ENCODE results near the gene RGS2.

The RGS2 gene

DNA sequence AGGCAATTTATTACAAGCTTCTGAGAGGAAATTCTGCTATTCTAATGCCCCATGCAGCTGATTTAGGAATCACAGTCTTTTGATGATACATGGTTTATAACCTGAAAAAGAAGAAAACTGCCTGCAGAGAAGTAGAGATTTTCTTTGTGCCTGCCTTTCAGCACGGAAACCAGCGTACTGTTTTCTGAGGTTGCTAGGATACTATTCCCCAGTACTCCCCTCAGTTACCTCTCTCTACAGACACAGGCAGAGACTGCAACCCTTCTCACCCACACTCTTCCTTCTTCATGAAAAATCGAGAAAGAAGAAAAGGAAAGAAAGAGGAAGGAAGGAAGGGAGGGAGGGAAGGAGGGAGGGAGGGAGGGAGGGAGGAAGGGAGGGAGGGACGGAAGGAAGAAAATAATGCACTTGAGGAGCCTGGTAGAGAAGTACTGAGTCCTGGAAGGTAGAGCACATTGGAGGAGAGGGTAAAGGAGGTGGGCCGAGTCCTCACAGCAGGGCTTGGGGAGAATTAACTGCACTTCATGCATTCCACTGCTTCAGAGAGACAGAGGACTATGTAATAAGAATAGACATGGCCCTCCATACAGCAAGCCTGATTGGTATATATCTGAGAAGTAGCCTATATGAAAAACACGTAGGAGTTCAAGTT is 21.9 kb downstream of the RGS2 start:
- DNase-seq = no peak

GRCh38 chr1:192831706-192832355 is 23.0 kb downstream of the RGS2 start:
- DNase-seq = no peak

- DNase-seq = no peak
Observed at GRCh38 chr1:192832492-192832891, 23.7 kb downstream of the RGS2 start.

DNA sequence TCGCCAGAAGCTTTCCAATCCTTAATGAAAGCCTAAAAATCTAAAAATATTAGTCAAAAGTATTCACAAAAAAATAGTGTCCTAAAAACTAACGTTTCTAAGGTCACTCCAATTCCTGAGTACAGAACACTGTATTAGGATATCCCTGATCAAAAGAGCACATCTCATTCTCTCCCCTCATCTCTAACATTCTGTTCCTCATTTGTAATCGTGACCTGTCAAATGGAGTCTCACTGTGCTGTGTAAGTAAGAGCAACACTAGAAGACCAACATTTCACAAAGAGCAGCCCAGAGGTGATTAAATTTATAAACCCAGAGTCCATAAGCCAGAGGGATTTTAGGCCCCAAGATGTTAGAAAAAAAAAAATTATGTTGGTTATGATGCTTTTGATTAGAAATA is 26.3 kb downstream of the RGS2 start:
- DNase-seq = no peak

DNA sequence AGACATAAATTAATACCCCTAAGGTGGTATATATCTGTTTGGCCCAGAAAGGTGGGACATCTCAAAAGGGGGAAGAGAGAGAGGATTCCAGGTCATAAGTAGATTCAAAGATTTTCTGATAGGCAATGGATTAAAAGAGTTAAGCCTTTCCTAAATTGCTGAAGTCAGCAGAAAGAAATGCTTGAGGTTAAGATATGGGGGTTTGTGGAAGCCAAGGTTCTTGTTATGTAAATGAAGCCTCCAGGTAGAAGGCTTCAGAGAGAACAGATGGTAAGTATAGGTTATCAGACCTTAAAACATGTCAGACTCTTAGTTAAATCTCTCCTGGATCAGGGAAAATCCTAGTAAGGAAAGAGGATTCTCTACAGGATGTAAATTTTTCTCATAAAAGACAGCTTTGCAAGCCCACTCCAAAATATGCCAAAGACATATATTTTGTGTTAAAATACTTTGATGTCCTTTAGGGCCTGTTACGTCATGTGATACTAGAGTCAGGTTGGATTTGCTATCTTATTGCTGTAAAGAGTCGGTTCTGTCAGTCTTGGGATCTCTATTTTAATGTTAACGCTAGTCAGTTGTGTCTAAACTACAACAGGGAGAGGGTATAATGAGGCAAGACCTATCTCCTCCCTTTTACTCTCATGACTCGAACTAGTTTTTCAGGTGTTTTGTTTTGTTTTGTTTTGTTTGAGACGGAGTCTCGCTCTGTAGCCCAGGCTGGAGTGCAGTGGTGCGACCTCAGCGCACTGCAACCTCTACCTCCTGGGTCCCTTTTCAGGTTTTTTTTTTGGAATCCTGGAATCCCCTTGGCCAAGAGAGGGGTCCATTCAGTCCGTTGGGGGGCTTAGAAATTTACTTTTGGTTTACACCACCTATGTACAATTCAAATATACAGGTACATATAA is 30.6 kb downstream of the RGS2 start:
- no peak for DNase-seq

DNA sequence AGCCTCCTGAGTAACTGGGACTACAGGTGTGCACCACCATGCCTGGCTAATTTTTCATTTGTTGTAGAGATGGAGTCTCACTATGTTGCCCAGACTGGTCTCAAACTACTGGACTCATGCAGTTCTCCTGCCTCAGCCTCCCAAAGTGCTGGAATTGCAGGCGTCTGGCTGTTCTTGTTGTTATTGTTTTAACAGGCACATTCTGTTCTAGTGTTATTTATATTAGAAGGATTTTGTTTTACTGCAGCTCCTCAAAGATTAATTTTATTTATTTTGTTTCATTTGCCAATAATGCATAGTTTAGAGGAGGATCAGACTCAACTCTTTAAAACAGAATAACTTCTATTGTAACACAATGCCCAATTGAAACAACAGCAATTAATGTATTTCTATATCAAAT is 35.5 kb downstream of the RGS2 start:
- DNase-seq = no peak

DNA sequence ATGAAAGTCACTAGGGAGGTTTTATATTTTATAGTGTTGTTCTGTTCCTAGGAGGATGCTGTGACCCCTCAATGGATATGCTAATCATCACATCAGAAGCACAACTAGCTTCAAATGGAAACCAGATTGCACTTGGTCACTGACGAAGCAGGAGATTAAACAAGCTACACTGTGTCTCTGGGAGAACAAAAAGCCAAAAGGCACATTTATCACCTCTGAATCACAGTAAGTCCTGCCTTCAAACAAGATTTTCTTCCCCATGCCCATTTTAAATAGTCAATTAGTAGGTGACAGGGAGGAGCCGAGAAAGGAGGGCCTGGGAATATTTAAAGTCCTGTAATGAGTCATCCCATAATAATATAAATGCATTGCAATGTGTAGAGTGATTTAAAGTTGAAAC is 38.1 kb downstream of the RGS2 start:
- no peak for DNase-seq

- no peak for DNase-seq
Observed at GRCh38 chr1:192849011-192849410, 40.2 kb downstream of the RGS2 start.

- no peak for DNase-seq
Observed at GRCh38 chr1:192849442-192849841, 40.6 kb downstream of the RGS2 start.

DNA sequence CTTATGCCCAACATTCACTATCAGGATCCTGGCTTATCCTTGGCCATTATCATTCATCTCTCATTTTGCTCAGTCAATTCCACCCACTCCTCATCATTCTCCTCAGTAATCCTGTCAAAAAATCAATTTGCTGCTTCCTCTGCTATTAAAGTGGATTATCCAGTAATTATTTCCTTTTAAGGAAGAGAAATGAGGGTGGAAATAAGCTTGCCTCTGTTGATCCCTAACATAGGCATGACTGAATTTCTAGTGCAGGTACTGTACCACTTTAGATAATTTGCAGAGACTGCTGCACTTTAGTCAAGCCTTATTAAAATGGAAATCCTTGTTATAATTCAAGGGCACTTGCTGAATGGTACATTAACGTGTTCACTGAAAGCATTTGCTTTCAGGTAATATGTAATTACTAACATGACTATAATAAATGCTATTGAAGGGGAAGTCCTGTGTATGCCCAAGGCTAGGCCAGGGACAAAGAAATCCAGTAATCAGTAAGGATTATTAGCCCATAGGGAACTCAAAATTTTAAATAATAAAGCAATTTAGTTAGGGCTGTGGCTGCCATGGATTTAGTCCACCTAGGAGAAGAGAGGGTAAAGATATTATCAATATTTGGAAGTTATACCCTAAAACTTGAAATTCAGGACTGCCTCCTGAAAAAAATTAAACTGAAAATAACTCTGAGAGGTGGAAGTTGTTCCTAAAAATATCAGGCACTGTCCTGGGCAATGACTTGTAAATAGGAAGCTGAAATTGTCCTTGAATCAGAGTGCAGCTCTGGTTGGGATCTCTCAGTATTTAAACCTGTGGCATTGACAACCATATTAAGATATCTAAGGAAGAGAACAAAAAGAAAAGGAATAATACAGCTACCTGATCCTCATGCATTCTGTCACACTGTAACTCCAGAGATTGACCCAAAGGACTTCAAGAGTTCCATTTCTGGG is 43.4 kb downstream of the RGS2 start:
- DNase-seq = no peak

GRCh38 chr1:192858456-192858855 is 49.6 kb downstream of the RGS2 start:
- no peak for DNase-seq

- DNase-seq = no peak
Observed at GRCh38 chr1:192859808-192860207, 51.0 kb downstream of the RGS2 start.

GRCh38 chr1:192860478-192861185 is 51.8 kb downstream of the RGS2 start:
- DNase-seq = no peak

GRCh38 chr1:192861860-192862259 is 53.0 kb downstream of the RGS2 start:
- no peak for DNase-seq

All from NCI-H526 (cell line).